A549 (cell line): ENCODE results near the gene TET2. TPM values are rescaled to one million over a fixed set of nuclear protein-coding genes. Genes with fewer than 3 reads are reported as not detected.

Source experiments
- ATAC-seq, 2 experiments: fragments of 200-7000 bp in 1 of 2; fragments of >200 bp in 1 of 2; cut with Nextera tagmentation in 1 of 2; cut with Tn5 transposase in 1 of 2; 3 replicates each; pipeline versions ENCODE4 v1.8.0 to v1.9.1; 2018 to 2020; ENCODE audit warnings: mild to moderate bottlenecking in 1 of 2, moderate library complexity in 1 of 2
- CTCF ChIA-PET: fragments of 300-600 bp; sonication (Branson Sonifier 250); formaldehyde crosslinking; extraction: SDS; loops from one replicate; lab custom pipeline; 2021; ENCODE audit warnings: antibody characterized with exemption, inconsistent platforms; lab: Yijun Ruan, JAX
- POLR2A ChIA-PET: fragments of 350-600 bp; formaldehyde crosslinking; extraction: SDS; loops from one replicate; lab custom pipeline; 2021; ENCODE audit warnings: antibody characterized with exemption, inconsistent platforms; lab: Yijun Ruan, JAX
- DNase-seq, 2 experiments: peaks; one replicate each; pipeline versions ENCODE4 v3.0.0 to v3.0.0-alpha.2; 2011 to 2016; ENCODE audit warnings: low read depth in 1 of 2, low spot score in 1 of 2
- FAIRE-seq: peaks from 2 replicates; lab custom pipeline; 2011; peaks lifted over from hg19 to GRCh38; lab: Jason Lieb, UNC
- H3K27ac ChIP-seq, 2 experiments: fragments of >200 bp; sonication (Bioruptor Twin); formaldehyde crosslinking; 3 replicates each; pipeline ENCODE4 v1.5.1; 2016 to 2017
- H3K4me1 ChIP-seq: fragments of >200 bp; sonication (Bioruptor Twin); formaldehyde crosslinking; 3 replicates; pipeline ENCODE4 v1.6.1; 2016
- H3K4me2 ChIP-seq: fragments of >200 bp; sonication (Bioruptor Twin); formaldehyde crosslinking; 3 replicates; pipeline ENCODE4 v1.6.1; 2016
- H3K4me3 ChIP-seq: fragments of >200 bp; sonication (Bioruptor Twin); formaldehyde crosslinking; 3 replicates; pipeline ENCODE4 v1.5.1; 2016
- H3K9me3 ChIP-seq: fragments of >200 bp; sonication (Bioruptor Twin); formaldehyde crosslinking; 3 replicates; pipeline ENCODE4 v1.6.1; 2016
- CBX8 ChIP-seq: fragments of 200-600 bp; sonication (generic); IDR thresholded peaks from 2 replicates; pipeline ENCODE4 v1.6.1; 2016
- CHD4 ChIP-seq: fragments of 200-600 bp; sonication (generic); IDR thresholded peaks from 2 replicates; pipeline ENCODE4 v1.6.1; 2016; ENCODE audit warnings: antibody characterized with exemption, mild to moderate bottlenecking, borderline replicate concordance
- ESRRA ChIP-seq: fragments of 150-350 bp; IDR thresholded peaks from 2 replicates; pipeline ENCODE4 v1.6.1; 2014; ENCODE audit warnings: mild to moderate bottlenecking, low read length, borderline replicate concordance
- FOSL2 ChIP-seq, 2 experiments: fragments of 450-650 bp in 1 of 2; fragments of >200 bp in 1 of 2; sonication (Bioruptor Twin) in 1 of 2; formaldehyde crosslinking; IDR thresholded peaks; 2 replicates each; pipeline versions ENCODE4 v1.5.0 to v1.6.1; 2016 to 2020; ENCODE audit warnings: mild to moderate bottlenecking in 1 of 2, moderate library complexity in 1 of 2
- FOXS1 ChIP-seq: fragments of 250-450 bp; sonication (Bioruptor Pico); IDR thresholded peaks from 2 replicates; pipeline ENCODE4 v1.5.0; 2020; ENCODE audit warnings: mild to moderate bottlenecking, moderate library complexity
- HDAC2 ChIP-seq: fragments of 200-600 bp; sonication (generic); IDR thresholded peaks from 2 replicates; pipeline ENCODE4 v1.6.1; 2016
- HES2 ChIP-seq: fragments of >200 bp; sonication (Bioruptor Twin); formaldehyde crosslinking; IDR thresholded peaks from 2 replicates; pipeline ENCODE4 v1.6.1; 2016
- HEYL ChIP-seq: fragments of 250-450 bp; sonication (Bioruptor Pico); IDR thresholded peaks from 2 replicates; pipeline ENCODE4 v1.8.0; 2021; ENCODE audit warnings: mild to moderate bottlenecking, moderate library complexity
- HOXA7 ChIP-seq: fragments of 250-450 bp; sonication (Bioruptor Pico); IDR thresholded peaks from 2 replicates; pipeline ENCODE4 v1.5.0; 2020; ENCODE audit warnings: mild to moderate bottlenecking, moderate library complexity
- JUN ChIP-seq, 2 experiments: fragments of >200 bp; sonication (Bioruptor Twin); formaldehyde crosslinking; IDR thresholded peaks; 2 replicates in 1 of 2; 3 replicates in 1 of 2; pipeline ENCODE4 v1.6.1; 2016 to 2017
- JUNB ChIP-seq: fragments of >200 bp; sonication (Bioruptor Twin); formaldehyde crosslinking; IDR thresholded peaks from 2 replicates; pipeline ENCODE4 v1.6.1; 2016
- NPAS2 ChIP-seq: fragments of 250-450 bp; sonication (Bioruptor Pico); IDR thresholded peaks from 2 replicates; pipeline ENCODE4 v1.8.0; 2022; ENCODE audit warnings: mild to moderate bottlenecking, moderate library complexity, borderline replicate concordance
- RAD21 ChIP-seq, 2 experiments: fragments of >200 bp in 1 of 2; sonication (Bioruptor Twin) in 1 of 2; formaldehyde crosslinking in 1 of 2; IDR thresholded peaks in 1 of 2; conservative IDR thresholded peaks in 1 of 2; 2 replicates in 1 of 2; 3 replicates in 1 of 2; pipeline ENCODE4 v1.6.1; 2012 to 2018; ENCODE audit warnings: inconsistent platforms in 1 of 2
- RARB ChIP-seq: fragments of 250-450 bp; sonication (Bioruptor Pico); IDR thresholded peaks from 2 replicates; pipeline ENCODE4 v1.8.0; 2021; ENCODE audit warnings: mild to moderate bottlenecking, moderate library complexity
- RFX5 ChIP-seq: fragments of 450-650 bp; IDR thresholded peaks from 2 replicates; pipeline ENCODE4 v1.7.1; 2014; ENCODE audit warnings: antibody characterized with exemption, mild to moderate bottlenecking, moderate library complexity
- ZC3H11A ChIP-seq: fragments of 450-650 bp; IDR thresholded peaks from 2 replicates; pipeline ENCODE4 v1.6.1; 2014; ENCODE audit warnings: antibody characterized with exemption, mild to moderate bottlenecking
- ZFP36 ChIP-seq: fragments of 450-650 bp; IDR thresholded peaks from 2 replicates; pipeline ENCODE4 v1.6.1; 2014; ENCODE audit warnings: borderline replicate concordance; ENCODE audit not compliant: partially characterized antibody
- ZNF302 ChIP-seq: fragments of 250-450 bp; sonication (Bioruptor Pico); IDR thresholded peaks from 2 replicates; pipeline ENCODE4 v1.9.0; 2021; ENCODE audit warnings: inconsistent platforms, mild to moderate bottlenecking, moderate library complexity
- WGBS: methylation state at CpG from one replicate; pipeline ENCODE4 v1.1.6; 2017; ENCODE audit errors: missing lambda C conversion rate; 5-methylcytosine and 5-hydroxymethylcytosine counted together
- polyA plus RNA-seq, 4 experiments: library from polyadenylated mRNA; depleted of rRNA in 3 of 4; stranded (reverse); fragments of >200 nt; fragmentation: RNase III in 1 of 4; extraction: RNeasy Plus Mini Kit Qiagen cat#74134 plus additional on column Dnase treatment in 1 of 4; gene quantifications; 2 replicates in 3 of 4; 3 replicates in 1 of 4; pipeline ENCODE4 v1.2.3, GENCODE V29; 2011 to 2017
- TF ChIP-seq, protein P1 (sequence below): fragments of 200-600 bp; sonication (generic); IDR thresholded peaks from 2 replicates; pipeline ENCODE4 v1.6.1; 2016; ENCODE audit warnings: antibody characterized with exemption, mild to moderate bottlenecking, moderate library complexity
- TF ChIP-seq, protein P2 (sequence below): fragments of >200 bp; sonication (Bioruptor Twin); formaldehyde crosslinking; IDR thresholded peaks from 3 replicates; pipeline ENCODE4 v1.5.1; 2016
- TF ChIP-seq, protein P3 (sequence below): fragments of 250-450 bp; sonication (Bioruptor Pico); IDR thresholded peaks from 2 replicates; pipeline ENCODE4 v1.5.0; 2020; ENCODE audit warnings: low read depth, mild to moderate bottlenecking, moderate library complexity

The TET2 gene
- polyA plus RNA-seq, 2 of the 4 experiments (the other 2 are of a cell fraction): 2.2 to 6.6 TPM

GRCh38 chr4:105304085-105304484 is 157.4 kb downstream of the TET2 start:
- H3K4me1 ChIP-seq: no peaks in the 10 kb centered on the region
- ATAC-seq (no peak), DNase-seq (no peak), FAIRE-seq (no peak)
- H3K4me2 ChIP-seq: no peak overlapping the region
- H3K4me3 ChIP-seq: no peak overlapping the region
- TF ChIP-seq, protein P1, sequence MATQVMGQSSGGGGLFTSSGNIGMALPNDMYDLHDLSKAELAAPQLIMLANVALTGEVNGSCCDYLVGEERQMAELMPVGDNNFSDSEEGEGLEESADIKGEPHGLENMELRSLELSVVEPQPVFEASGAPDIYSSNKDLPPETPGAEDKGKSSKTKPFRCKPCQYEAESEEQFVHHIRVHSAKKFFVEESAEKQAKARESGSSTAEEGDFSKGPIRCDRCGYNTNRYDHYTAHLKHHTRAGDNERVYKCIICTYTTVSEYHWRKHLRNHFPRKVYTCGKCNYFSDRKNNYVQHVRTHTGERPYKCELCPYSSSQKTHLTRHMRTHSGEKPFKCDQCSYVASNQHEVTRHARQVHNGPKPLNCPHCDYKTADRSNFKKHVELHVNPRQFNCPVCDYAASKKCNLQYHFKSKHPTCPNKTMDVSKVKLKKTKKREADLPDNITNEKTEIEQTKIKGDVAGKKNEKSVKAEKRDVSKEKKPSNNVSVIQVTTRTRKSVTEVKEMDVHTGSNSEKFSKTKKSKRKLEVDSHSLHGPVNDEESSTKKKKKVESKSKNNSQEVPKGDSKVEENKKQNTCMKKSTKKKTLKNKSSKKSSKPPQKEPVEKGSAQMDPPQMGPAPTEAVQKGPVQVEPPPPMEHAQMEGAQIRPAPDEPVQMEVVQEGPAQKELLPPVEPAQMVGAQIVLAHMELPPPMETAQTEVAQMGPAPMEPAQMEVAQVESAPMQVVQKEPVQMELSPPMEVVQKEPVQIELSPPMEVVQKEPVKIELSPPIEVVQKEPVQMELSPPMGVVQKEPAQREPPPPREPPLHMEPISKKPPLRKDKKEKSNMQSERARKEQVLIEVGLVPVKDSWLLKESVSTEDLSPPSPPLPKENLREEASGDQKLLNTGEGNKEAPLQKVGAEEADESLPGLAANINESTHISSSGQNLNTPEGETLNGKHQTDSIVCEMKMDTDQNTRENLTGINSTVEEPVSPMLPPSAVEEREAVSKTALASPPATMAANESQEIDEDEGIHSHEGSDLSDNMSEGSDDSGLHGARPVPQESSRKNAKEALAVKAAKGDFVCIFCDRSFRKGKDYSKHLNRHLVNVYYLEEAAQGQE: no peak
- TF ChIP-seq HES2 (no peak), ESRRA (no peak), HOXA7 (CRISPR knock-in tag) (no peak), RAD21 (conservative IDR thresholded peaks at IDR 0.05 in 1 of 2, IDR thresholded peaks at IDR 0.05 in 1 of 2) (no peak), RFX5 (no peak), JUN (IDR thresholded peaks at IDR 0.05) (no peak), HEYL (CRISPR knock-in tag) (no peak), ZNF302 (CRISPR knock-in tag) (no peak), ZFP36 (no peak)
- TF ChIP-seq, protein P2, sequence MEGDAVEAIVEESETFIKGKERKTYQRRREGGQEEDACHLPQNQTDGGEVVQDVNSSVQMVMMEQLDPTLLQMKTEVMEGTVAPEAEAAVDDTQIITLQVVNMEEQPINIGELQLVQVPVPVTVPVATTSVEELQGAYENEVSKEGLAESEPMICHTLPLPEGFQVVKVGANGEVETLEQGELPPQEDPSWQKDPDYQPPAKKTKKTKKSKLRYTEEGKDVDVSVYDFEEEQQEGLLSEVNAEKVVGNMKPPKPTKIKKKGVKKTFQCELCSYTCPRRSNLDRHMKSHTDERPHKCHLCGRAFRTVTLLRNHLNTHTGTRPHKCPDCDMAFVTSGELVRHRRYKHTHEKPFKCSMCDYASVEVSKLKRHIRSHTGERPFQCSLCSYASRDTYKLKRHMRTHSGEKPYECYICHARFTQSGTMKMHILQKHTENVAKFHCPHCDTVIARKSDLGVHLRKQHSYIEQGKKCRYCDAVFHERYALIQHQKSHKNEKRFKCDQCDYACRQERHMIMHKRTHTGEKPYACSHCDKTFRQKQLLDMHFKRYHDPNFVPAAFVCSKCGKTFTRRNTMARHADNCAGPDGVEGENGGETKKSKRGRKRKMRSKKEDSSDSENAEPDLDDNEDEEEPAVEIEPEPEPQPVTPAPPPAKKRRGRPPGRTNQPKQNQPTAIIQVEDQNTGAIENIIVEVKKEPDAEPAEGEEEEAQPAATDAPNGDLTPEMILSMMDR: no peak
- H3K27ac ChIP-seq: no peak overlapping the region
- H3K9me3 ChIP-seq: no peaks in the 10 kb centered on the region
- POLR2A ChIA-PET: no interaction called here
- CTCF ChIA-PET: no interaction called here

DNA sequence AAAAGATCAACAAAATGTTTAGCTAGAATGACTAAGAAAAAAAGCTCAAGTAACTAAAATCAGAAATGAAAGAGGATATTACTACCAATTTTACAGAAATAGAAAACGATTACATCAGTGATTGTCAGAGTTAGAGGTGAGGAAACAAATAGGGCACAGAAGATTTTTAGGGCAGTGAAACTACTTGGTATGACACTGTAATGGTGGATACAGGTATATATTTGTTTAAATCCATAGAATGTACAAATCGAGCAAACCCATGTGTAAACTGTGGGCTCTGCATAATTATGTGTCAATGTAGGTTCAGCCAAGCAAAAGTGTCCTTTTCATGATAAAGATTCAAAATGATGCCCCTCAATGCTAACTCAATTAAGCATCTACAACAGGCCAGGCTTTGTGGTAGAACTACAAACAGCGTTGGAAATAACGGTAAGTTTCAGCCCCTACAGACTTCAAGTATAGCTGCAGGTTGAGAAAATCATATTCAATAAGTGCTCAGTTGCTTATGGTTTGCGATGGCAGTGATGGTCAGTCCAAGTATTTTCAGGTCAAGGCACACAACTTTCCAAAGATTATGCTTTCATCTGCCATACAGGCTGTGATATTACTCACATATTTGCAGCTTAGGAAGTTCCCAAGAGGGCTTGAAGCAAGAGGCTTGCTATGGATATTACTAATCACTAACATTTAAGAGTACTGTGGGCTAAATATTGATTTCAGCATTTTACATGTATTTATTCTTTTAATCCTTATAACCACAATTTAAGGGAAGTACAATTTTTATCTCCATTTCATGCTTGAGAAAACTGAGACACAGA is 158.6 kb downstream of the TET2 start:
- CTCF ChIA-PET: no interaction called here
- POLR2A ChIA-PET: no interaction called here
- ATAC-seq (no peak), FAIRE-seq (no peak), DNase-seq (no peak)
- WGBS: 32% methylated on average over 5 of the region's 5 CpGs
- Histone ChIP-seq H3K27ac (no peak overlapping the region), H3K4me1 (no peaks in the 10 kb centered on the region), H3K9me3 (no peaks in the 10 kb centered on the region), H3K4me2 (no peak overlapping the region), H3K4me3 (no peak overlapping the region)
- TF ChIP-seq RAD21 (conservative IDR thresholded peaks at IDR 0.05 in 1 of 2, IDR thresholded peaks at IDR 0.05 in 1 of 2): no peak
- no peak for TF ChIP-seq HDAC2
- no peak for TF ChIP-seq ESRRA
- TF ChIP-seq NPAS2: no peak
- TF ChIP-seq ZC3H11A: no peak
- no peak for TF ChIP-seq JUNB
- TF ChIP-seq RARB: no peak
- no peak for TF ChIP-seq FOXS1 (CRISPR knock-in tag)
- no peak for TF ChIP-seq CBX8
- TF ChIP-seq HOXA7 (CRISPR knock-in tag): no peak
- TF ChIP-seq, protein P3, sequence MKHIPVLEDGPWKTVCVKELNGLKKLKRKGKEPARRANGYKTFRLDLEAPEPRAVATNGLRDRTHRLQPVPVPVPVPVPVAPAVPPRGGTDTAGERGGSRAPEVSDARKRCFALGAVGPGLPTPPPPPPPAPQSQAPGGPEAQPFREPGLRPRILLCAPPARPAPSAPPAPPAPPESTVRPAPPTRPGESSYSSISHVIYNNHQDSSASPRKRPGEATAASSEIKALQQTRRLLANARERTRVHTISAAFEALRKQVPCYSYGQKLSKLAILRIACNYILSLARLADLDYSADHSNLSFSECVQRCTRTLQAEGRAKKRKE (CRISPR knock-in tag): no peak
- no peak for TF ChIP-seq FOSL2 (IDR thresholded peaks at IDR 0.05)
- no peak for TF ChIP-seq FOSL2 (CRISPR knock-in tag; IDR thresholded peaks at IDR 0.05)
- TF ChIP-seq CHD4: no peak
